Activated CD4-positive, alpha-beta T cell treated with anti-CD3 and anti-CD28 coated beads, Interleukin-2, amount 10 ng/mL, durations not matched to agents 24 days and 14 days (primary cell): ENCODE measurements around the gene TAS2R46. TPM values are rescaled to one million over a fixed set of nuclear protein-coding genes. Genes with fewer than 3 reads are reported as not detected.
"Not testable (repeated sequence)": the region's sequence is repeated elsewhere in the genome, so short reads cannot be mapped to it uniquely, and the experiment has no call there.

Experiments
- DNase-seq: peaks from one replicate; pipeline ENCODE4 v3.0.0; 2022
- H3K27ac Mint-ChIP-seq: one replicate; pipeline ENCODE4 v1.8.0; 2022; ENCODE audit warnings: mild to moderate bottlenecking, mixed read lengths
- H3K27me3 Mint-ChIP-seq: one replicate; pipeline ENCODE4 v1.8.0; 2022; ENCODE audit warnings: mixed read lengths
- H3K36me3 Mint-ChIP-seq: one replicate; pipeline ENCODE4 v1.8.0; 2022; ENCODE audit warnings: low read depth, mild to moderate bottlenecking, mixed read lengths
- H3K4me1 Mint-ChIP-seq: one replicate; pipeline ENCODE4 v1.8.0; 2021; ENCODE audit warnings: mixed read lengths
- H3K4me3 Mint-ChIP-seq: one replicate; pipeline ENCODE4 v1.8.0; 2022; ENCODE audit warnings: mild to moderate bottlenecking, moderate library complexity, mixed read lengths
- H3K9me3 Mint-ChIP-seq: one replicate; pipeline ENCODE4 v1.8.0; 2021; ENCODE audit warnings: mixed read lengths
- intact Hi-C: fragments of 100-400 bp; cut with micrococcal nuclease; formaldehyde crosslinking; loops from one replicate; pipeline ENCODE4 v1.15.1; 2023
- total RNA-seq: library from RNA; stranded (reverse); gene quantifications from 2 replicates; pipeline ENCODE4 v1.2.3, GENCODE V29; 2022

Gene TAS2R46
- total RNA-seq, 1 donor from 2014 or later = 1.3 TPM

DNA sequence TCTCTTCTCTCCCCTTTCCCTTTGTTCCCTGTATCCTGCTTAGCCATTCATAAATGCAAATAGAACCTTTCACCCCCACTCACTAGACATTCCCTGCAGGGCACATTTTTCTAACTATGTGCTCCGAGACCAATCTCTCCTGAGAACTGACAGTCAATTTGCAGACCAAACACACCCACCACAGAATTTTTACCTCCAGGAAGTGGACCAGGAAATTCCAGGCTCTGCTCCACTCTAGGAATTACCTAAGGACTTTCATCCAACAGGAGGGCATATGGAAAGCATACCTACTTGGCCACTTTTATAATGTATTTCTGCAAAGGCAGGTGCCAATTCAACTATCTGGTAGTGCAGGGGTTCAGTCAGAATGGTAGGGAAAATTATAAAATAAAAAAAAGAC is 8.9 kb upstream of the TAS2R46 start:
- peaks cover 3% of the 10 kb centered on the region for H3K4me1 Mint-ChIP-seq
- H3K4me3 Mint-ChIP-seq = no peak overlapping the region
- H3K27ac Mint-ChIP-seq = no peak overlapping the region
- H3K36me3 Mint-ChIP-seq = peaks cover 18% of the 10 kb centered on the region
- DNase-seq = no peak
- H3K9me3 Mint-ChIP-seq = no peaks in the 10 kb centered on the region
- no peaks in the 10 kb centered on the region for H3K27me3 Mint-ChIP-seq
- intact Hi-C loops = loop anchor here (5.0 kb wide), 1 partner anchor 54 kb away; no protein-coding TSS in a partner anchor

DNA sequence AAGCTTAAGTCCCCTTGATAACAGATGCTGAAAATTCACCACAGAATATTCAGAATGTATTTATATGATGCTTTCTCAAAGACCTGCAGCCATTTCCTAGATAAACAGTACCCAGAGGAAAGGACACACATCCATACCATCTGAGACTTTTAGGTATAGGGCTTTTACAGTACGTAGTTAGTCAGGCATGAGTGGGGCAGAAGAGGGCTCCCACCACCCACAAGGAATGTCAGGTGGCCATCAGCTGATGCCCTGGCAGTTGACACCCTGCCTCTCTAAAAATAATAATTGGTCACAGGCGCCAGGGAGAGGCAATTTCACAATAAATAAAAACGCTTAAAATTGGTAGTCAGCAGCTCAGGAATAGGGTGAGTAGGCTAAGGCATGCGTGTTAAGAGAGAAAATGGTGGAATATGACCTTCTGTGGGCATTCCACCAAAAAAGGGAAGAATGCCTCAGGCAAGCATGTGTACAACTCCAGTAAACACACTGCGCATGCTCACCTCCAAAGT is 7.8 kb upstream of the TAS2R46 start:
- no peak overlapping the region for H3K27ac Mint-ChIP-seq
- H3K4me1 Mint-ChIP-seq = no peaks in the 10 kb centered on the region
- peaks cover 21% of the 10 kb centered on the region for H3K36me3 Mint-ChIP-seq
- H3K27me3 Mint-ChIP-seq = no peaks in the 10 kb centered on the region
- DNase-seq = no peak
- intact Hi-C loops = loop anchor here (5.0 kb wide), 1 partner anchor 53 kb away; no protein-coding TSS in a partner anchor
- H3K9me3 Mint-ChIP-seq = no peaks in the 10 kb centered on the region
- H3K4me3 Mint-ChIP-seq = no peak overlapping the region

DNA sequence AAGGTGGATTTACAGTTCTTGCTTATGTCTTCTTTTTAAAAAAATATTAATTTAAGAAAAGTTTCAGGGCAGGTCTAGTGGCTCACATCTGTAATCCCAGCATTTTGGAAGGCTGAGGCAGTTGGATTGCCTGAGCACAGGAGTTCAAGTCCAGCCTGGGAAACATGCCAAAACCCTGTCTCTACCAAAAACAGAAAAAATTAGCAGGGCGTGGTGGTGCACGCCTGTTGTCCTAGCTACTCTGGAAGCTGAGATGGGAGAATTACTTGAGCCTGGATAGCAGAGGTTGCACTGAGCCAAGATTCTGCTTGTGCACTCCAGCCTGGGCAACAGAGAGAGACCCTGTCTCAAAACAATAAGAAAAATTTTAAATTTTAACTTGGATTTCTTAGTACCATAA is 5.4 kb upstream of the TAS2R46 start:
- Mint-ChIP-seq H3K36me3 (peaks cover 21% of the 10 kb centered on the region), H3K4me1 (peaks cover under 1% of the 10 kb centered on the region), H3K9me3 (no peaks in the 10 kb centered on the region), H3K4me3 (no peak overlapping the region), H3K27me3 (no peaks in the 10 kb centered on the region), H3K27ac (no peak overlapping the region)
- no peak for DNase-seq
- intact Hi-C loops = no loop called here

DNA sequence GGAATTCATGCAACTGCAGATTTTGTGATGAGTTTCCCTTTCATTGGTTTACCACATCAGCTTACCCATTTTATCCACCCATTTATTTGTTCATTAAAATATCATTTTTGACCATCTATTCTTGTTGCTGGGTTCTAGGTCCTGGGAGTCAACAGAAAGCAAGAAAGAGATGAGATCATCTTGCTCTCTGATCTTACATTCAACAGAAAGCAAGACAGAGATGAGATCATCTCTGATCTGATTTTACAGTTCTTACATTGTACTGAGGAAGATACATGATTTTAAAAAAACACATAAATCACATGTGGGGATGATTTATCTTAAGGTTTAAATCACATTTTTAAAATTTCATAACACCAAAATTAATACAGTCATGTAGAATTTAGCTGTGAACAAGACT is 2.3 kb downstream of the TAS2R46 start:
- no peak overlapping the region for H3K27ac Mint-ChIP-seq
- H3K4me3 Mint-ChIP-seq = no peak overlapping the region
- peaks cover 8% of the 10 kb centered on the region for H3K4me1 Mint-ChIP-seq
- no peaks in the 10 kb centered on the region for H3K9me3 Mint-ChIP-seq
- intact Hi-C loops = no loop called here
- H3K36me3 Mint-ChIP-seq = peaks cover 8% of the 10 kb centered on the region
- no peak for DNase-seq
- H3K27me3 Mint-ChIP-seq = no peaks in the 10 kb centered on the region

DNA sequence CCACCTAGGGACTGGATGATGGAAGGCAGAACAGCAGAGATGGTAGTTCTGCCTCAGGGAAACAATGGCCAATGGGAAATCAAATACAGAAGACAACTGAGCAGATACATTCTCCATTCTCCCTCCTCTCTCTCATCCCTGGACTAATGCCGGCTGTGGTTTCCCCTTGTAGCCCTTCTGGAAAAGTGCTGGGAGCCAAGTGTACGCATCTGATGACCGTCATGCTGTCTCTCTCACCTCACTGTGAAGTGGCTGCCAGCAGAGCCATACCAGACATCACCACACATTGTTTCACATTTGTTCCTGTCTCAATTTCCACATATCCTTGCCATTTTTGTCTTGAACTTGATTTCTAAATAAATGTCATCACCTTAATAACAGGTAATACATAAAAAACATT is 3.1 kb downstream of the TAS2R46 start:
- Mint-ChIP-seq H3K27me3 (no peaks in the 10 kb centered on the region), H3K36me3 (peaks cover 5% of the 10 kb centered on the region), H3K27ac (no peak overlapping the region), H3K4me1 (peaks cover 8% of the 10 kb centered on the region), H3K4me3 (no peak overlapping the region), H3K9me3 (no peaks in the 10 kb centered on the region)
- intact Hi-C loops = no loop called here
- no peak for DNase-seq

DNA sequence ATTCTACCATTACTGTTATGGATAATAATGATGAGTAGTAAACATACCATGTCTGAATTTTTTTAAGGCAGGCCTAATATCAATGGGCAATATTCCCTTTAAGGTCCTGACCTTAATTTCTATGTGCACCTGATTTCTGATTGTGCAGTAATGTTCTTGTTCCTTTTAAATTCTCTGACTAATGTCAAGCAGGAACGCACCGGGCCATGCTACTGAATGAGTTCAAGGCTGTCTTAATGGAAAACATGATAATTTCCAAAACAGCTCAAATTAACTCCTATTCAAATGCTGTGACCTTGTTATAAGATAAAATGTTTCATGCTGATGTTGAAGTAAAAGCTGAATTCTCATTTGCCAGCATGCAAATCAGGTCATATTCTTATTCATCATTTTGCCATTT is 6.8 kb downstream of the TAS2R46 start:
- Mint-ChIP-seq H3K4me1 (no peaks in the 10 kb centered on the region), H3K27ac (no peak overlapping the region), H3K36me3 (peaks cover 15% of the 10 kb centered on the region), H3K9me3 (peaks cover 9% of the 10 kb centered on the region), H3K27me3 (no peaks in the 10 kb centered on the region), H3K4me3 (no peak overlapping the region)
- DNase-seq = no peak
- intact Hi-C loops = no loop called here

DNA sequence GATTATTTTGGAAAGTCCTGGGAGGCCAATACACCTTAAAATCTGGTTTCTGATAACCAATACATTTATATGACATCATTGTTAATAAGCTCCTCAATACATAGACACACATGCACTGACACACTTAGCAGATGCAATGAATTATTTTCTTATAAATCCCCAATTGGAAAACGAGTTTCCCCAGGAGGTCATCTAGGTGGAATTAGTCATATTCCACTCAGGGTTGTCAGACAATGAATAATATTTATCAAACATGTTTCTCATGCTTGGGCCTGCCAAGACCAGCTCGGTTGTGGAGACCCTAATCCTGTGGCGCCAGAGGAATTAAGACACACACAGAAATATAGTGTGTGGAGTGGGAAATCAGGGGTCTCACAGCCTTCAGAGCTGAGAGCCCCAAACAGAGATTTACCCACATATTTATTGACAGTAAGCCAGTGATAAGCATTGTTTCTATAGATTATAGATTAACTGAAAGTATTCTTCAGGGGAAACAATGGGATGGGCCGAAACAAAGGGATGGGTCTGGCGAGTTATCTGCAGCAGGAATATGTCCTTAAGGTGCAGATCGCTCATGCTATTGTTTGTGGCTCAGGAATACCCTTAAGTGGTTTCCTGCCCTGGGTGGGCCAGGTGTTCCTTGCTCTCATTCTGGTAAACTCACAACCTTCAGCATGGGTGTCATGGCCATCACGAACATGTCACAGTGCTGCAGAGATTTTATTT is 12.1 kb downstream of the TAS2R46 start:
- H3K27me3 Mint-ChIP-seq, DNase-seq, H3K4me3 Mint-ChIP-seq, H3K4me1 Mint-ChIP-seq, H3K27ac Mint-ChIP-seq, intact Hi-C loops: not testable (repeated sequence)
- H3K9me3 Mint-ChIP-seq = peaks cover 19% of the 10 kb centered on the region
- peaks cover 45% of the 10 kb centered on the region for H3K36me3 Mint-ChIP-seq

DNA sequence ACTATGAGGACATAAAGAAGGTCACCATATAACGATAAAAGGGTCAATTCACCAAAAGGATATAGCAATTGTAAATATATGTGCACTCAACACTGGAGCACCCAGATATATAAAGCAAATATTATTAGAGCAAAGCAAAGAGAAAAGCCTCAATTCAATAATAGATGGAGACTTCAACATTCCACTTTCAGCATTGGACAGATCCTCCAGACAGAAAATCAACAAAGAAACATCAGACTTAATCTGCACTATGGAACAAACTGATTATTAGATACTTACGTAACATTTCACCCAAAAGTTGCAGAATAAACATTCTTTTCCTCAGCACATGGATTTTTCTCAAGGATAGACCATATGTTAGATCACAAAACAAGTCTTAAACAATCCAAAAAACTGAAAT is 20.7 kb downstream of the TAS2R46 start:
- H3K36me3 Mint-ChIP-seq = peaks cover 49% of the 10 kb centered on the region
- H3K27me3 Mint-ChIP-seq, H3K4me1 Mint-ChIP-seq, H3K9me3 Mint-ChIP-seq, DNase-seq, H3K4me3 Mint-ChIP-seq, H3K27ac Mint-ChIP-seq, intact Hi-C loops: not testable (repeated sequence)

DNA sequence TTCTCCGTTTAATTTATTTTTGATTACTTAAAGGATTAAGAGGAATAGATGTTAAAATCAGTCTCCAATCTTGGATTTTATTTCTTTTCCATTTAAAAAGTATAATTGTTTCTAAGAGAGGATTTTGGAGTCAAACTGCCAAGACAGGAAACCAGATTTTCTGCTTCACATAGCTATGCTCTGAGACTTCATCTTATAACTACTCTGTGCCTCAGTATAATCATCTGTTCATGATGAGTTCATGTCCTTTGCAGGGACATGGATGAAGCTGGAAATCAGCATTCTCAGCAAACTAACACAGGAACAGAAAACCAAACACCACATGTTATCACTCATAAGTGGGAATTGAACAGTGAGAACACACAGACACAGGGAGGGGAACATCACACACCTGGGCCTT is 21.9 kb downstream of the TAS2R46 start:
- H3K36me3 Mint-ChIP-seq = peaks cover 46% of the 10 kb centered on the region
- intact Hi-C loops = no loop called here
- H3K27ac Mint-ChIP-seq = no peak overlapping the region
- H3K4me1 Mint-ChIP-seq = no peaks in the 10 kb centered on the region
- no peak for DNase-seq
- H3K27me3 Mint-ChIP-seq = no peaks in the 10 kb centered on the region
- peaks cover 8% of the 10 kb centered on the region for H3K9me3 Mint-ChIP-seq
- no peak overlapping the region for H3K4me3 Mint-ChIP-seq

DNA sequence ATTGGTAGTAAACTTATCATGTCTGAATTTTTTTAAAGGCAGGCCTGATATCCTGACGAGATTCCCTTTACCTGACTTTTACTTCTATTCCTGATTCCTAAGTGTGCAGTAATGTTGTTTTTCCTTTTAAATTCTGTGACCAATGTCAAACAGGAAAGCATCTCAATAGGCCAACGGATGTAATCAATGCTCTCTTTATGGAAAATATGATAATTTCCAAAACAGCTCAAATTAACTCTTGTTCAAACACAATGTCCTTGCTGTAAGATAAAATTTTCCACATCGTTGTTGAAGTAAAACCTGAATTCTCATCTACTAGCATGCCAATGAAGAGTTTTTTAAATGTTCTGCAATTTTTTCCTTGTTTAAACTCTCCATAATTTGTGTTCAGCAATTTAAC is 22.9 kb downstream of the TAS2R46 start:
- peaks cover 38% of the 10 kb centered on the region for H3K36me3 Mint-ChIP-seq
- H3K9me3 Mint-ChIP-seq = peaks cover 4% of the 10 kb centered on the region
- no peak overlapping the region for H3K4me3 Mint-ChIP-seq
- no peak for DNase-seq
- H3K4me1 Mint-ChIP-seq = no peaks in the 10 kb centered on the region
- intact Hi-C loops = no loop called here
- no peak overlapping the region for H3K27ac Mint-ChIP-seq
- H3K27me3 Mint-ChIP-seq = no peaks in the 10 kb centered on the region

DNA sequence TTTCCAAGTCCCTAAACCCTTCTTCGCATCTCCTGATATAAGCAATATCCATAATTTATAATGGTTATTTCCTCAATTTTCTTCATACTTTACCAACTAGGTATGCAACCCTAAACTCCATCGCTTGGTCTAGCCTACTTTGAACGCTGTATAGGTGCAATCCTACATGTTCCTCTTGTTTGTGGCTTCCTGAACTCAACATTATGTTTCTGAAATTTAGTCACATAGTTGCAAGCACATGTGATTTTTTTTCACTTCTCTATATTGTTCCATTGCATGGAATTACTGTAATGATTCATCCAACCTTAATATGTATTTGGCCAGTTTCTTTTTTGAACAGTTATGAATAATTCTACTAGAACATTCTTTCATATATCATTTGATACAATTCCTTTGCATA is 28.1 kb downstream of the TAS2R46 start:
- H3K9me3 Mint-ChIP-seq, H3K4me3 Mint-ChIP-seq, H3K4me1 Mint-ChIP-seq, H3K27ac Mint-ChIP-seq, intact Hi-C loops, H3K27me3 Mint-ChIP-seq, DNase-seq: not testable (repeated sequence)
- peaks cover 25% of the 10 kb centered on the region for H3K36me3 Mint-ChIP-seq

DNA sequence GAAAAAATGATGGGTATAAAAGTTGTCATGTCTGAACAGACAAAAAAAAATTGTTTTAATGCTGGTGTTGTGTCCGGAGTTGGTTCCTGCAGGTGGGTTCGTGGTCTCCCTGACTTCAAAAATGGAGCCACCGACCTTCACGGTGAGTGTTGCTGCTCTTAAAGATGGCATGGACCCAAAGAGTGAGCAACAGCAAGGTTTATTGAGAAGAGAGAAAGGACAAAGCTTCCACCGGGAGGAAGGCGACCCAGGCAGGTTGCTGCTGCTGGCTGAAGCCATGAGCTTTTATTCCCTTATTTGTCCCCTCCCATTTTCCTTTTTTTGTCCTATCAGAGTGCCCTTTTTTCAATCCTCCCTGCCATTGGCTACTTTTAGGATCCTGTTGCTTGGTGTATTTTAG is 30.8 kb downstream of the TAS2R46 start, which contains the start of gene TAS2R31:
TSS of gene TAS2R31 (minus strand) at position 101 of the 400 bp plus-strand sequence. CDS start at position 29, 72 bp downstream.
- H3K9me3 Mint-ChIP-seq = no peaks in the 10 kb centered on the region
- no peak for DNase-seq
- intact Hi-C loops = no loop called here
- no peak within 1 kb of the TSS for H3K4me3 Mint-ChIP-seq
- no peak within 1 kb of the TSS for H3K27ac Mint-ChIP-seq
- H3K4me1 Mint-ChIP-seq = no peaks in the 10 kb centered on the region
- H3K27me3 Mint-ChIP-seq = no peaks in the 10 kb centered on the region
- peaks cover 34% of the 10 kb centered on the region for H3K36me3 Mint-ChIP-seq

DNA sequence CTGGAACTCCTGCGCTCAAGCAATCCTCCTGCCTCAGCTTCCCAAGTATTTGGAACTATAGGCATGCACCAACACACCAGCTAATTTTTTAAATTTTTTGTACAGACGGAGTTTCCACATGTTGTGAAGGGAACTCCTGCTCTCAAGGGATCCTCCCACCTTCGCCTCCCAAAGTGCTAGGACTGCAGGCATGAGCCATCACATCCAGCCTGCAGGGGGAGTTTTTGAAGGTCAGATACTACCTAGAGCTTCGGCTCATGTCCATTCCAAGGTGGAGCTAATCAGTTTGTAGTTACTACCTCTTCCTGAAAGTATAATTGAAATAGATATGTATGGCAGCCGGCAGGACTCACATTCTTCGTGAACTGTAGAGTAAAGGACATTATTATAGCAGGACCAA is 36.0 kb downstream of the TAS2R46 start:
- Mint-ChIP-seq H3K27ac (no peak overlapping the region), H3K4me1 (peaks cover 1% of the 10 kb centered on the region), H3K9me3 (peaks cover 7% of the 10 kb centered on the region), H3K4me3 (no peak overlapping the region), H3K27me3 (no peaks in the 10 kb centered on the region), H3K36me3 (peaks cover 39% of the 10 kb centered on the region)
- intact Hi-C loops = no loop called here
- DNase-seq = no peak

DNA sequence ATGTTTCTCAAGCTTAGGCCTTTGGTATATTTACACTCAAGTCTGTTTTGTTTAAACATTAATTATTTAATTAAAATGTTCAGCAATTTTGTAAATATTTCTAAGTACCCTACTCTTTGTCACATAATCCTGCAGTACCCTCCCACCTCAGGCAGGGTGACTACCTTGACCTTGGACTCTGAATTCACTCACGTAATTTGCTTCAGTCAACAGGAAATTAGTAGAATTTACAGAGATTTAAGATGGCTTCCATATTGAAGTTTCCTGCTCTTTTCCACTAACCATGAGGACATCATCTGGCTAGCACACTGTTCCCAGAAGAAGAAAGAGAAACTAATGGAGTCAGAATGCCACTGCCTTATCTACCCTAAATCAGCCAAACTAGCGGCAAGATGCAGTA is 38.7 kb downstream of the TAS2R46 start:
- Mint-ChIP-seq H3K27ac (no peak overlapping the region), H3K27me3 (no peaks in the 10 kb centered on the region), H3K36me3 (peaks cover 30% of the 10 kb centered on the region), H3K4me1 (peaks cover 1% of the 10 kb centered on the region), H3K9me3 (peaks cover 7% of the 10 kb centered on the region), H3K4me3 (no peak overlapping the region)
- intact Hi-C loops = no loop called here
- DNase-seq = no peak

DNA sequence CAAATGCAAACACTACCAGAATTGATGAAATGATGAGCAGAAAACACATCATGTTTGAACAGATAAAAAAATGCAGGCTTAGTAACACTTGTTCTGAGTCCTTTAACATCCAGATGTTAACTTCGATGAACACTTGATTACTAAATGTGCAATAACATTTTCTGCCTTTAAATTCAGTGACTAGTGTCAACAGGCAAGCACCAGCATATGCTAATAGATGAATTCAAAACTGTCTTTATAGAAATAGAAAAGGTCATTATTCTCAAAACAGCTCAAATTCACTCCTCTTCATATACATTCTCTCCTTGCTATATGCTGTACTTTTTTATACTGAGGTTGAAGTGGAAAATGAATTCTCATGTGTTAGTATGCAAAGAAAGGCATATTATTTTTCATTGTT is 39.6 kb downstream of the TAS2R46 start, which contains the start of gene TAS2R19:
TSS of gene TAS2R19 (minus strand) at position 101 of the 400 bp plus-strand sequence. CDS start at position 52, 49 bp downstream.
- Mint-ChIP-seq H3K4me3 (no peak within 1 kb of the TSS), H3K27me3 (no peaks in the 10 kb centered on the region)
- intact Hi-C loops = no loop called here

More for the DNA sequence above, 39.6 kb downstream of the TAS2R46 start, which contains the start of gene TAS2R19:
- Mint-ChIP-seq H3K4me1 (peaks cover 1% of the 10 kb centered on the region), H3K27ac (no peak within 1 kb of the TSS), H3K36me3 (peaks cover 26% of the 10 kb centered on the region), H3K9me3 (peaks cover 7% of the 10 kb centered on the region)
- no peak for DNase-seq
